CD4-positive, alpha-beta T cell treated with Interleukin-12 subunit alpha and Interleukin-12 subunit beta, for 1 hour (primary cell): Measurements from ENCODE around the gene SVIL.
"Not testable (repeated sequence)": the region's sequence is repeated elsewhere in the genome, so short reads cannot be mapped to it uniquely, and the experiment has no call there.

Experiments
- DNase-seq: peaks from one replicate; pipeline ENCODE4 v3.0.0-alpha.2; 2020

Gene SVIL

DNA sequence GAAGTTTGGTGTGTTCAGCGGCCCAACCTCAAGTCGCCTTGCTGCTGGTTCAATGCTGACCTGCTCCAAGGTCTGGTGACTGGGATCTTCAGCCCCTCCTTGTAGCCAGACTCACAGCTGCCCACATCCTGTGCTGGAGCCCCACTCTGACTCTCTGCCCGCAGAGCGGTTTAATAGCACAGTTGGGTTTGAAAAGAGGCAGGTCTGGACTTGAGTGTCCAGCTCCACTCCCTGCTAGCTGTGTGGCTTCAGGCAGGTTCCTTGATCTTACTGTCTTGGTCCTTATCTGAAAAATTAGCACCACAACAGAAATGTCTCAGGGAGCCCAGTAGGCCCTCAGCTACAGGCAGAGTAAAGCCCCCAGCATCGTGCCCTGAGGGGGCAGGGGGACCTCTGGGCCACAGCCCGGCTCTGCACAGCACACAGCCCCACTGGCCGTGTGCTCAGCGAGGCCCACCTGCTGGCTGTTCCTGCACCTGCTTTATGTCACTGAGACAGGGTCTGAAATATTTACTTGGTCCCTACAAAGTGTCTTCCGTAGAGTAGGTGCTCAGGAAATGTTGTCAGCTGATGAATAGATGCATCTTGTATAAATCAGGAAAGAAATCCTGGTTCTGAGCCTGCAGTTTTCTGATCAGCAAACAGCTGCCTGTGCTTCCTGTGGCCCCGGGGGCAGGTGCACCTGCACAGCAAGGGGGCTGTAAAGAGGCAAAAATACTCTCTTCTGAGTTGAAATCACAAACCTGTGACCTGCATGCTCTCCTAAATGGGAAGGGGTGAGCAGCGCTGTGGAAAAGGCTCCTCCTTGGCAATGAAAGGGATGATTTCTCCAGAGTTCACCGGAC is 155.5 kb downstream of the SVIL start:
- DNase-seq: no peak

DNA sequence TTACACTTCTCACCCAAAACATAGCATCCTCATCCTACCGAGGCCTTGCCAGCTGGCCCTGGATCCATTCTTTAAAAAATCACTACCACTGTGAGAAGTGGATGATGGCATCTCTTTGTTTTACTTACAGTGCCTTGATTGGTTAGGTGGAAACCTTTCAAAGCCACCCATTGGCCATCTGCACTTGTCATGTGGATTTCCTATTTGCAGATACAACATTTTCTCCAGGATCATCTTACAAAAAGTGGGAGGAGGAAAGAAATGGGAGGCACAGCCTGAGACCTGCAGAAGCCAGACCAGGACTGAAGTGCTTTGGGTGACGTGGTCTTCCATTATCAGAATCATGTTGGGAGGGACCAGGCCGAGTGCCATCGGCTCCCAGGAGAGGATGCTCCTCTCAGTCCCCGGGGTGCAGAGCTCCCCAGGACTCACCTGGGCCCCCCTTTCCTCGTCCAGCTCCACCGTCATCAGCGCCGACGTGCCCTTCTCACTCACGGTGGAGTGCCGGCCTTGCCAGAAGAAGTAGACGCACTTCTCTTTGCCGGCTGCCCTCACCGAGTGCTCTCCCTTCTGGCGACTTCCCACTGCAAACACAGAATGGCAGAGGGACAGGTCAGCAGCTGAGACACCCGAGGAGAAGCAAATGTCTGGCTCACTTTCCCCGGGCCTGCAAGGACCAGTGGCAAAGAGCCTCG is 161.2 kb downstream of the SVIL start:
- no peak for DNase-seq

- DNase-seq: no peak
Measured at GRCh38 chr10:29473087-29473356, 161.7 kb downstream of the SVIL start.

DNA sequence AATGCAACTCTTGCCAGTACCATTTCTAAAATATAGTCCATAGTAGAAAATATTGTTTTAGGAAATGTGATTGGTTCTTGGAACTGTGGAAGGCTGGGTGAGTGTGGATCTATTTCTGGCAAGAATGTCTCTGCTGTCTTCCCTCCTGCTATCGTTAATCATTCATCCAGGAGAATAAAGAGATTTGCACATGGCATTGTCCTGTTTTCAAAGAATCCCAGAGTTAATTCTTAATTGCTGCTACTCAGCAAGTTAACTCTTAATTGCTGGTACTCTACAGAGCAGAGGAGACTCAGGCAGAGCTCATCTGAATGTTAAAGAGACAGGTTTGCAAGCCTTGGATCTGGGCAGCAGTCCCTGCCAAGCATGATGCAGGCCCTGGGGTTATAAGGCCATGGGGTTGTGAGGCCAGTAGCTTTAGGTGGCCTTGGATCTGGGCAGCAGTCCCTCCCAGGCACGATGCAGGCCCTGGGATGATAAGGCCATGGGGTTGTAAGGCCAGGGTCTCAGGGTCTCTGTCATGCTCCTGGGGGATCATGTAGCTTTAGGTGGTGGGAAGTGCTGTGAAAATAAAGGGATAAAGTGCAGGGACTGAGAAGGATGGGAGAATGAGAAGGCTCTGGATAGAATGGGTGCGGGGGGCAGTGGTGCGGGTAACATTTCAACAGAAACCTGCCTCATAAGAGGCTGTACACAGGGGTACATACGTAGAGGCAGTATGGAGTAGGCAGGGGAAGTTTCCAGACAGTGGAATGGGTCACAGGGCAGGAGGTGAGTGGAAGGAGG is 162.3 kb downstream of the SVIL start:
- DNase-seq: no peak

DNA sequence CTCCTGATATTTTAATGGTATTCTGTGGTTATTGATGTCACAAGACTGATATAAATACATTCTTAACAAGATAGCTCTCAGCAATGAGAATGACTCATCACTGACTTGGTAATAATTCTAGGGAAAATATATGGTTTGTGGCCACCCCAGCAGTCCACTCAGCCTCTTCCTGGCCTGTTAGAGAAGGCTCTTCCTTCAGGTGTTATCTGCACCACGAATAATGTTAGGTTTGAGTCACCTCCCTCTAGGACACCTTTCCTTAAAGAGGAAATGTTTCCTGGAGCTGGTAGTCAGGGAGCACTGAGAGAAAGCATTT is 163.3 kb downstream of the SVIL start:
- DNase-seq: no peak

DNA sequence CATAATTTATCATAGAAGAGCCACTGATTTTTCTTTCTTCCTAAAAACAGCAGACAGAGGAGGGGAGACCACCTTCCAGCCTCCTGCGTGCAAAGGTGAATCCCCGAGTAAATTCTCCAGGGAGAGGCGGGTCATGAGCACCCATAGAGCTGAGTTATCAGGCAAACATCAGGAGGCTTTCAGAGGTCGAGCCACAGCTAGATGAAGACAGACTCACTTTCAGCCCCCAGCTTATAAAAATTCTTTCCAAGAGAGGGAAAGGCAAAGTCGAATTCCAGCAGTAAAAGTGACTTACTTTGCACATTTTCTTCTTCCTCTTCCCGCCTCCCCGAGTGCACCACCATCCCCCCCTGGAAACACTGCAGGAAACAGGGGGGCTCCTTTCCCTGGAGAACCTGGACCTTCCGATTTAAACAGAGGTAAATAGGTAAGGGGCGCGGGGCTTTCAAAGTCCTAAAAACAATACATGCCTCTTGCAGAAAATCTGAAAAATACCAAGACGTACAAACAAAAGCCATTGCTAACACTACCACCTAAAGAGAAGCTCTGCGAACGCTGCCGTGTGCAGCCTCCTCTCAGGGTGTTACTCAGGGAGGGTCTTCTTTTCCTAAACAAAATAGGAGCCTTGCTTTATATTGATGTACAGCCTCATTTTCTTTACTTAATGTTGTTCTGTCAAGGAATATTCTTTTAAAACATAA is 163.8 kb downstream of the SVIL start:
- no peak for DNase-seq

DNA sequence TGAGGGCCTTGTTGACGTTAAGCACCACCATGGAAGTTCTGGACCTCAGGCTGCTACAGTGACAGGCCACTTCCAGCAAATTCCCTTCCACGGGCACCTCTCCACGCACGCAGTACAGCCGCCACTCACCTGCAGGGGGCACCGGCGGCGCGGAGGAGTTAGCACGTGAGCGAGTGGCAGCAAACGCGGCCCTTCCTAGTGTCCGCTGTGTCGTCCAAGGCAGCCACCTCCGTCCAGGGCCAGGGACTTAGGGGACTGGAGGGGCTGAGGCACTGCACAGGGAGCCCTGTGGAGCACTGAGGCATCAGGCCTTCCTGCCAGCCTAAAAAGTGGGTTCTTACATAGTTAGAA is 164.4 kb downstream of the SVIL start:
- no peak for DNase-seq

GRCh38 chr10:29469481-29470354 is 165.1 kb downstream of the SVIL start:
- no peak for DNase-seq

DNA sequence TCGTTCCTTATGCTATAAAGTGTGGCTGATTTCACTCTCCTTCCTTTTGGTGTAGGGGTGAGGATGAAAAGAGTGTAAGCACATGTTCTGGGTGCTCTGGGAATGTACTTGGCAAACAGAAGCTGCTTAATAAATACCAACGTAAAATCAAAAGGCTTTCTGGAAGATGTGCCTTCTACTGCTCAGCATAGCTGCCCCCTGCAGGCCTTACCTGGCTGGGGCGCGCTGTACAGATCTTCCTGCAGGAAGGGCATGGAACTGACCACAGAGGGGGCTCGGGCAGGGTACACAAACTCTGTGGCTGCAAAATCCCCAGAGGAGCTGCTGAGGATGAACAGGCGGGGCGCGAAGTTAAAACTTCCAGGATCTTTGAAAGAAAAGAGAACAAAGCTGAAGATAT is 169.4 kb downstream of the SVIL start:
- DNase-seq: no peak

GRCh38 chr10:29464671-29465171 is 170.1 kb downstream of the SVIL start:
- not testable (repeated sequence) for DNase-seq

GRCh38 chr10:29461042-29461441 is 173.7 kb downstream of the SVIL start:
- no peak for DNase-seq

- DNase-seq: not testable (repeated sequence)
Measured at GRCh38 chr10:29458190-29458589, 176.6 kb downstream of the SVIL start.

- no peak for DNase-seq
Measured at GRCh38 chr10:29455095-29455494, 179.7 kb downstream of the SVIL start.

DNA sequence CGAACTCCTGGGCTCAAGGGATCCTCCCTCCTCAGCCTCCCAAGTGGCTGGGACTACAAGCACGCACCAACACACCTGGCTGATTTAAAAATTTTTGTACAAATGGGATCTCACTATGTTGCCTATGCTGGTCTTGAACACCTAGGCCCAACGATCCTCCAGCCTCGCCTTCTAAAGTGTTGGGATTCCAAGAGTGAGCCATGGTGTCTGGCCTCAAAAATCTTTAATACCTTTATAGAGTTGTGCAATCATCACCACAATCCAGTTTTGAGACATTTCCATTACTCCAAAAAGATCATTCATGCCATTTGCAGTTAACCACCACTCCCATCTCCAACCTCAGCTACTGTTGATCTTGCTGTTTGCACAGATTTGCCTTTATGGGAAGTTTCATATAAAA is 180.5 kb downstream of the SVIL start:
- no peak for DNase-seq

- DNase-seq: no peak
Measured at GRCh38 chr10:29452546-29452945, 182.2 kb downstream of the SVIL start.

- DNase-seq: no peak
Measured at GRCh38 chr10:29451946-29452345, 182.8 kb downstream of the SVIL start.

- no peak for DNase-seq
Measured at GRCh38 chr10:29450405-29450804, 184.4 kb downstream of the SVIL start.

DNA sequence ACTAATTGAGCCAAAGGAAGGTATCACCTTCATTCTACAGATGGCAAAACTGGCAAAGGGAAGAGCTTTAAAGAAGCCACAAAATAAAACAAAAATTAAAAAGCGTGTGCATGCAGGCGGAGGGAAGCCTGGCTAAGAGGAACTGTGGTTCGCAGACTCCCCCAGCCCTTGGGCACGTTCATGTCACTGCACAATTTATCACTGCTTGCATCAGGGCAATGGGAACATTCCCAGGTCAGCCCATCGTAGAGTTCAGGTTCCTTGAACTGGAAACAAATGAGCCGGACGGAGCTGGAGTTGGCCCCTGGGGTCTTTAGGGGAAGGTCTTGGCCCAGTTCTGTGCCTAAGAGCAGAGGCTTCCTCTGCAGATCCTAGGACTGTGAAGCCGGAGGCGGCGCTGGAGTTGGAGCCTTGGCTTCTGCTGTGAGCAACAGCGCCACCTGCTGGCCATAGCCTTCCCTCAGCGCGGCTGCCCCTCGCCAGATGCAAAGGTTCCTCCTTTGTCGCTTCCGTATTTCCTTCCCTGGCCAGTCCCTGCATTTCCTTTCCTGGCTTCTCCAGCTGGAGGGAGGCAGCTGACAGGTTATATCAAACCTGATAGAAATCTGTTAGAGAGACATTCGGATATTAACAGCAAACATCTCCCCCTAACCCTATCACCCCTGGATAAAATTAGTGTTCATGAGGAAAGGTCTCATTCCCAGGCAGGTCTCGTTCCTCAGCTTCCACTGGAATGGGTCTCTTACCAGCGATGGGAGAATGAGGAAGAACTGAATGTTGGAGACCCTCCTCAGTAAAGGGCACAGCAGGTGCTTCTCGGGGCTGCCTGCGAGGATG is 185.8 kb downstream of the SVIL start:
- peak; percentile 64 for DNase-seq

DNA sequence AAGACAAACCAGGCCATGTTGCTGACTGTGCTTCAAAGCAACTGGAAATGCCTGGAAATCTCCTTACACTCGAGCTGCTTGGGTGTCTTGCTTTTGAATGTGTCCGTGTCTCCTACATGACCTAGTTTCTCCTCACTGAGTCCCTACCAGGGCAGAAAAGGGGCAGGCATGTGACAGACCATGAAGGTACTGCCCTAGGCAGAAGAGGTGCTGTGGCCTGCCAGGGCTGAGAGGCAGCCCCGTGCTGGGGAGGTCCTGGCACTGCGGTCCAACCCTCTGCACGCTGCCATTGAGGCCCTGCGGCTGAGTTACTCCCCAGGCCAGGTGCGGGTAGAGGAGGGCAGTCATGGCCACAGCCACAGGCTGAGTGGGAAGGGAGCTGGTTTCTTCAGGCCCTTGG is 186.6 kb downstream of the SVIL start:
- no peak for DNase-seq

DNA sequence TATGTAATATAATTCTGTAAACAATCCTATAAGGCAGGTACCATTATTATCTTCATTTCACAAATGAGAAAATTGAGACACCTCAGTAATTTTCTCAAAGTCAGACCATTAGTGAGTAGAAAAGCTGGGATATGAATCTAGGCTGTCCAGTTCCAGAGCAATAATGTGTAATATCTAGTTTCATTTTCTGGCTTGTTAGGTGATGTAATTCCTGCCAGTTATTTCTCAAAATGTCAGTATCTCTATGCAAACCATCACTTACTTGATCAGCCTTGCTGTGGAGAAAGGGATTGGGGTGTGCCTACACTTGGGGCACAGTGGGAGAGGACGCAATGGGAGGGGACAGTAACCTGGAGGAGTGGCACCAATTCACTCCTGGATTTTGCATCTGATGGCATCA is 188.4 kb downstream of the SVIL start:
- no peak for DNase-seq

- no peak for DNase-seq
Measured at GRCh38 chr10:29443745-29444523, 190.8 kb downstream of the SVIL start.
